ENCODE results near the gene COL23A1.
"Not testable (repeated sequence)": the region's sequence is repeated elsewhere in the genome, so short reads cannot be mapped to it uniquely, and the experiment has no call there.

The COL23A1 gene

DNA sequence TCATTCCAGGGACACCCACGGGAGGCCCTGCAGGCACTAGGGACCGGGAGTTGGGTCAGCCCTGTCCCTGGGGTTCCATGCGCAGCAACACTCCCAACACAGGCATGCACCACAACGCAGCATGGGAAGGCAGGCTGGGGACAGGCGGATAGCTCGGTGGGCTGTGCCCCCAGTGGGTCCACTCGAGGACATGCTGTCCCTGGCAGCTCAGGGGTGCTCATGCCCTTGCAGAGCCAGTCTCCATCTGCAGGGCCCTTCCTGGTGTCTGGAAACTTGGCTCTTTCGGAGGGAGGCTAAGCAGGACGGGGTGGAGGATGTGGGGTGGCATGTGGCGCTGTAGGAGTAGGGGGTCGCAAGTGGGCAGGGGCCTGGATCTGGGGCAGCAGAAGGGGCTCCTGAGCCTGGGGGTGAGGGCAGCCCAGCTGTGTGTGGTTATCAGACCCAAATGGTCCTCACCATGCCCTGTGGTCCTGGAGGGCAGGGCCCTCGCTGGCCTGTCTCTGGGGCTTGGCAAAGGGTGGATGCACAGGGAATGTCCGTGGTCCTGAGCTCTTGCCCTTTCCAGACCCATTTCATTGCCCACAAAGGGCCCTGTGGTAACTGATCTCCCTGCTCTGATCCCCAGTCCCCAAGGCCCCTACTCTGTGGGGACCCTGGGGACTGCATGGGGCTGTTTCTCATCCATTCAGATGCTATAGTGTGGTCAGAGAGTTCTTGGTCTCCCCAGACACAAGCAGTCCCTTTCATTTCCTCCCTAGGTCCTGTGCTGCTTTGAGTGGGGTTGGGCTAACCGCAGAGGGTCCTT, 267.3 kb downstream of the COL23A1 start:
- TF ChIP-seq, protein P1, sequence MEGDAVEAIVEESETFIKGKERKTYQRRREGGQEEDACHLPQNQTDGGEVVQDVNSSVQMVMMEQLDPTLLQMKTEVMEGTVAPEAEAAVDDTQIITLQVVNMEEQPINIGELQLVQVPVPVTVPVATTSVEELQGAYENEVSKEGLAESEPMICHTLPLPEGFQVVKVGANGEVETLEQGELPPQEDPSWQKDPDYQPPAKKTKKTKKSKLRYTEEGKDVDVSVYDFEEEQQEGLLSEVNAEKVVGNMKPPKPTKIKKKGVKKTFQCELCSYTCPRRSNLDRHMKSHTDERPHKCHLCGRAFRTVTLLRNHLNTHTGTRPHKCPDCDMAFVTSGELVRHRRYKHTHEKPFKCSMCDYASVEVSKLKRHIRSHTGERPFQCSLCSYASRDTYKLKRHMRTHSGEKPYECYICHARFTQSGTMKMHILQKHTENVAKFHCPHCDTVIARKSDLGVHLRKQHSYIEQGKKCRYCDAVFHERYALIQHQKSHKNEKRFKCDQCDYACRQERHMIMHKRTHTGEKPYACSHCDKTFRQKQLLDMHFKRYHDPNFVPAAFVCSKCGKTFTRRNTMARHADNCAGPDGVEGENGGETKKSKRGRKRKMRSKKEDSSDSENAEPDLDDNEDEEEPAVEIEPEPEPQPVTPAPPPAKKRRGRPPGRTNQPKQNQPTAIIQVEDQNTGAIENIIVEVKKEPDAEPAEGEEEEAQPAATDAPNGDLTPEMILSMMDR (IDR thresholded peaks at IDR 0.05; ENCODE audit: extremely low read depth, insufficient read depth, missing control alignments), result no peak
- DNase-seq (ENCODE audit: low spot score), result no peak
- in situ Hi-C loops (cut with MboI; ENCODE audit: low pct_unique_long_range_greater_than_20kb, low sequenced_read_pairs, unreplicated experiment), result no loop called here

DNA sequence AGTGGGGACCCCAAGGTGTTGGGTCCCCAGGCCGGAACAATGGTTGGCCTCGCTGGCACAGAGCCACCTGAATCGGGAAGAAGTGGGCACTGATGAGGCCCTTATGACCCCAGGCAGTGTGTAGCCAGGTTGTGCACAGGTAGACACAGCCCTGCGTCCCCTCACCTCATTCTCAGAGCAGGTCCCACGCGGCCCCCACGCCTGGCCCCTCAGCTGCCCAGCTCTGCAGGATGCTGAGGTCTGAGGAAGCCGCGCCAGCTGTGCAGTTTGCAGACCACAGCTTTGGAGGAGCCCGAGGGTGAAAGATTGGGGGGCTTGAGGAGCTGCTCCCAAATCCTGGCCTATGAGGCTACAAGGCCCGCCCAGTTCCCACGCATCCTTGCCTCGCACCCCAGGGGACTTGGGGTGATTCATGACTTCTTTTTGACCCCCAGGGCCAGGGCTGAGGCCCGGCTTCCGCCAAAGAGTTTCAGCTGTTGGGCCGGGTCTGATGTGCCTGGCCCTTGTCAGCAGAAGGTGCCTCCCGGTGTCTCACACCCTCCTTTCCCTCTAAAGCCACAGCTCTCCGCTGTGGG, 269.8 kb downstream of the COL23A1 start:
- no peak for DNase-seq (ENCODE audit: low spot score)
- TF ChIP-seq, protein P1 (IDR thresholded peaks at IDR 0.05; ENCODE audit: extremely low read depth, insufficient read depth, missing control alignments), result no peak
- in situ Hi-C loops (cut with MboI; ENCODE audit: low pct_unique_long_range_greater_than_20kb, low sequenced_read_pairs, unreplicated experiment), result no loop called here

DNA sequence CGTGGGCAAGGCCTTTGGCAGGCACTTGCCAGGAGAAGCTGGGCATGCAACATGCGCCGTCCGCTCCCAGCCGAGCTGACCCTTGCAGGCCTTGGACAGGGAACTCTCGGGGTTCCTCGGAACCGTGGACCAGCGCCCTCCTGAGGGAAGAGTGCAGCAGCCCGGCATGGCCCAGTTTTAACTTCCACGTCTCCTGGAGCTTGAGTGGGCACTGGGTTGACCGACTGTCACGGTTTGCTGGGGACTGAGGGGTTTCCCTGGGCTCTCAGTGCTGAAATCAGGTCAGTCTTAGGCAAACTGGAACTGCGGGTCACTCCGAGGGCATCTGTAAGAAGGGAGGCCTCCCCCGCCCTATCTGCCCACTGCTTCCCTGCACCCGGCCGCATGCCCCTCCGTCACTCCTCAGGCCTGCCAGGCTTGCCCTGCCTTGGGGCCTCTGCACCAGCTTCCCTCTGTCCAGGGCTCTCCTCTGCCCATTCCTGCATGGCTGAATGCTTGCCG, 270.6 kb downstream of the COL23A1 start:
- TF ChIP-seq, protein P1 (IDR thresholded peaks at IDR 0.05; ENCODE audit: extremely low read depth, insufficient read depth, missing control alignments), result no peak
- in situ Hi-C loops (cut with MboI; ENCODE audit: low pct_unique_long_range_greater_than_20kb, low sequenced_read_pairs, unreplicated experiment), result no loop called here
- DNase-seq (ENCODE audit: low spot score), result no peak

DNA sequence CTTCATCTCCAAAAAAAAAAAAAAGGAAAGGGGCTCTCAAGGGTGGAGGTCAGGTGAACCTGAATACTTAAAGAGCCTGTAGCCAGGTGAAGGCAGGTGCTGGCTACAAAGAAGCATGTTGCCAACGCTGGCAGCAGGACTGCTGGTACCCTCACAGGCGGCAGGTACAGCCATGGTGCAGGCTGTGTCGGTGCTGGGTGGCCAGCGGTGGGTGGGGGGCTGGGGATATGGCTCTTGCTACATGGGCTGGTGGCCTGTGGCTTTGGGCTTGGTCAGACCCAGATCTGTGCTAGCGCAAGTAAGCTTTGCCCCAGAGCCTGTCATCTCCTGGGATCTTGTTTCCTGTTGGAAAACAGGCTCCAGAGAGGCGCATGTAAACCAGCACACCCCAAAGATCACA, 271.3 kb downstream of the COL23A1 start:
- TF ChIP-seq, protein P1 (IDR thresholded peaks at IDR 0.05; ENCODE audit: extremely low read depth, insufficient read depth, missing control alignments), result no peak
- DNase-seq (ENCODE audit: low spot score), result no peak
- in situ Hi-C loops (cut with MboI; ENCODE audit: low pct_unique_long_range_greater_than_20kb, low sequenced_read_pairs, unreplicated experiment), result no loop called here

DNA sequence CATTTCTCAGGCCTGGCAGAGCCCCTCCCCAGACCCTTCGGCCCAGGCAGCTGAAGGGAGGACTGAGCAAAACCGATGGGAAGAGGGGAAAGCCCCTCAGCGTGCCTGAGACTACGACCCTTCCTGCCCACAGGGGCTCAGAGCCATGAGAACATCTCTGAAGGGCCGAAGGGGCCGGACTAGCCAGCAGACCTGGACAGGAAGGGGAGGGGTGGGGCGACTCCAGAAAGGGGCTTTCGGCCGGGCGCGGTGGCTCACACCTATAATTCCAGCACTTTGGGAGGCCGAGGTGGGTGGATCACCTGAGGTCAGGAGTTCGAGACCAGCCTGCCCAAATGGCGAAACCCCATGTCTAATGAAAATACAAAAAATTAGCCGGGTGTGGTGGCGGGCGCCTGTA, 271.8 kb downstream of the COL23A1 start:
- no peak for DNase-seq (ENCODE audit: low spot score)
- TF ChIP-seq, protein P1 (IDR thresholded peaks at IDR 0.05; ENCODE audit: extremely low read depth, insufficient read depth, missing control alignments), result no peak
- in situ Hi-C loops (cut with MboI; ENCODE audit: low pct_unique_long_range_greater_than_20kb, low sequenced_read_pairs, unreplicated experiment), result no loop called here

DNA sequence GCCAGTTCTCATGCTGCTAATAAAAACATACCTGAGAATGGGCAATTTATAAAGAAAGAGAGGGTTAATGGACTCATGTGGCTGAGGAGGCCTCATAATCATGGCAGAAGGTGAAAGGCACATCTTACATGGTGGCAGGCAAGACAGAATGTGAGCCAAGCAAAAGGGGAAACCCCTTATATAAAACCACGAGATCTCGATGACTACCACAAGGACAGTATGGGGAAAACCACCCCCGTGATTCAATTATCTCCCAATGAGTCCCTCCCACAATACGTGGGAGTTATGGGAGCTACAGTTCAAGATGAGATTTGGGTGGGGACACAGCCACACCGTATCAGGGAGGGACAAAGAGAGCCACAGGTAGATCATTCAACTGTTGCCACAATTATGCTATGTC, 272.5 kb downstream of the COL23A1 start:
- in situ Hi-C loops (cut with MboI; ENCODE audit: low pct_unique_long_range_greater_than_20kb, low sequenced_read_pairs, unreplicated experiment); DNase-seq (ENCODE audit: low spot score): not testable (repeated sequence)

Data from GM13977 (cell line).